OCI-LY3 (cell line): ENCODE measurements around the gene EVX2.

ENCODE experiments used
- EZH2phosphoT487 ChIP-seq: fragments of 200-600 bp; shearing (Covaris generic); IDR thresholded peaks from 2 replicates; pipeline ENCODE4 v1.6.1; 2018; ENCODE audit warnings: antibody characterized with exemption, mixed run types, low read depth
- TF ChIP-seq, protein P1 (sequence below): fragments of 200-600, 300-600 bp; sonication (generic); IDR thresholded peaks from 2 replicates; pipeline ENCODE4 v1.5.1; 2014; ENCODE audit warnings: antibody characterized with exemption, low read length, low read depth

DNA sequence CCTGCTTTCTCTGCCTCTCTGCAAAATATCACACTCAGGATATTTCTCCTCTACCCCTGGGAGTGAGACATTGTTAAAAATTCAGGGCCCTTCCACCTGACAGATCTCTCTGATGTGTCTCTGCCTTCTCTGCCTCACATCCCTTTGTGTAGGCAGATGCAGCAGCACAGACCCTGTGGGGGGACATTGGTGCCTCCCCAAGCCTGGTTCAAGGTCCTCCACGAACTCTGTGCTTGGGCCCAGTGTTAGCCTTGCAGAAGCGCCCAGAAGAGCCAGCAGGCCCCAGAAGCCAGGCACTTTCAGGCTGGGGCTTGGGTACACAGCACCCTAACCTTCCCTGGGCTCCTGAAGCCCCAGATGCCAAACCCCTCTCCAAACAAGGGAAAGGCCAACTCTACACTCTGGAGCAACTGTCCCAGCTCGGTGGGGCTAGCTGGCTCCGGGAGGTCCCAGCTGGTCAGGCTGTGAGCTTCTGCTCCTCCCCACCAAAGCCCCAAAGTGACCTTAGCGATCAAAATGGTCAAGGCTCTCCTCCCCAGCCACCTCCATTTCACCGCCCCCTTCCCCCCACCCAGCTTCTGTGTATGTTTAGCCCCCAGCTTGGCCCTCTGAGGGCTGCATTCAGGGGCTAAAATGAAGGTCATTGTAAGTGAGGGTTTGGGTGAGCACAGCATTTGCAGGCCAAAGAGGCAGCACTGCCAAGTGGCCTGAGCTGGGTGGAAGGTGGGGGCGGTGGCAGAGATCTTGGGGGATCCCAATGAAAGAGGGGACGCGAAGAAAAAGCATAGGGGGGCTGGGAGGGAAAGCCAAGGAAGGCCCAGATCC is 41.4 kb upstream of the EVX2 start:
- TF ChIP-seq, protein P1, sequence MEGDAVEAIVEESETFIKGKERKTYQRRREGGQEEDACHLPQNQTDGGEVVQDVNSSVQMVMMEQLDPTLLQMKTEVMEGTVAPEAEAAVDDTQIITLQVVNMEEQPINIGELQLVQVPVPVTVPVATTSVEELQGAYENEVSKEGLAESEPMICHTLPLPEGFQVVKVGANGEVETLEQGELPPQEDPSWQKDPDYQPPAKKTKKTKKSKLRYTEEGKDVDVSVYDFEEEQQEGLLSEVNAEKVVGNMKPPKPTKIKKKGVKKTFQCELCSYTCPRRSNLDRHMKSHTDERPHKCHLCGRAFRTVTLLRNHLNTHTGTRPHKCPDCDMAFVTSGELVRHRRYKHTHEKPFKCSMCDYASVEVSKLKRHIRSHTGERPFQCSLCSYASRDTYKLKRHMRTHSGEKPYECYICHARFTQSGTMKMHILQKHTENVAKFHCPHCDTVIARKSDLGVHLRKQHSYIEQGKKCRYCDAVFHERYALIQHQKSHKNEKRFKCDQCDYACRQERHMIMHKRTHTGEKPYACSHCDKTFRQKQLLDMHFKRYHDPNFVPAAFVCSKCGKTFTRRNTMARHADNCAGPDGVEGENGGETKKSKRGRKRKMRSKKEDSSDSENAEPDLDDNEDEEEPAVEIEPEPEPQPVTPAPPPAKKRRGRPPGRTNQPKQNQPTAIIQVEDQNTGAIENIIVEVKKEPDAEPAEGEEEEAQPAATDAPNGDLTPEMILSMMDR: no peak
- TF ChIP-seq EZH2phosphoT487: no peak
